GM21381 (cell line): ENCODE measurements around the gene CHRM4.

Experiments
- ATAC-seq: cut with Tn5 transposase; IDR thresholded peaks from one replicate; pipeline ENCODE4 v1.9.1; 2021; ENCODE audit warnings: mild to moderate bottlenecking, moderate library complexity; ENCODE audit not compliant: unreplicated experiment

CHRM4 gene

DNA sequence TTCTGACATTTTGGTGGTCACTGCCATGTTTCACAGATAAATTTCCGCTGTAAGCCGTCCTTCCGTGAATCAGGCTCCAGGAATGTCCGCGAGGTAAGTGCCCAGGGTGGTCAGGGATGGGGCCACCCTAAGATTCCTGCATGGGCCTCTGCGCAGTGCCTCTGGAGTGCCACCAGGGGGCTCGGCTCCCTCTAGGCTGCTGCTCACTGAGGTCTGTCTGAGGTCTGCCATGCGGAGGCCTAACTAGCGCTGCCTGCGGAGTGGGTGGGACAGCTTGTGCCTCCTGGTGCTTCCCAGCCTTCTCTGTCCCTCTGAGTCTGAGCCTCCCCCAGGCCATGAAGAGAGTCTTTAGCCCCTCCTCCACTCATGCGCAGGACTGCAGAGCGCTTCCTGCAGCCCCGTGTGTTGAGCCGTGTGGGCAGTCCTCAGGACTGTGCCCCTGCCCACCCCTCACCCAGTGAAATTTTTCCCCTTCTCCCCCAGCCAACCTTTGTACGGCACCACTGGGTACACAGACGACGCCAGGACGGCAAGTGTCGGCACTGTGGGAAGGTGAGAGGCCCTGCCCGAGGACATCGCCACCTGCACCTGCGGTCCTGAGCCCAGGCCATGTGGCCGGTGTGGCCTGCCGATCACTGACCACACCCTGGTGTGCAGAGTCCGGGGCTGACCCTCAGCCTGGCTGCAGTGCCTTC is 22.0 kb downstream of the CHRM4 start:
- no peak for ATAC-seq

DNA sequence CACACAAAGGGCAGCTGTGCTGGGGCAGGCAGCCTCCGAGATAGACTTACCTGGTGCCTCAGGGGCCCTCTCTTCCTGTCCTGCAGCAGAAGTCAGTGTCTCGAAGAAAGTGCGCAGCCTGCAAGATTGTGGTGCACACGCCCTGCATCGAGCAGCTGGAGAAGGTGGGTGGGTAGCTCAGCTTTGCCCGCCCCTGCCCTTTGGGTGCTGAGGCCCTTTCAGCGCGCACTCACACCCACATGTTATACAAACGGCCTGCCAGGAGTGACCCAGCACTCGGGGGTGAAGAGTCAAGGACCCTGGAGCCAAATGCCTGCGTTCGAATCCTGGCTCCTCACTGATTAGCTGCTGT is 23.7 kb downstream of the CHRM4 start:
- no peak for ATAC-seq

DNA sequence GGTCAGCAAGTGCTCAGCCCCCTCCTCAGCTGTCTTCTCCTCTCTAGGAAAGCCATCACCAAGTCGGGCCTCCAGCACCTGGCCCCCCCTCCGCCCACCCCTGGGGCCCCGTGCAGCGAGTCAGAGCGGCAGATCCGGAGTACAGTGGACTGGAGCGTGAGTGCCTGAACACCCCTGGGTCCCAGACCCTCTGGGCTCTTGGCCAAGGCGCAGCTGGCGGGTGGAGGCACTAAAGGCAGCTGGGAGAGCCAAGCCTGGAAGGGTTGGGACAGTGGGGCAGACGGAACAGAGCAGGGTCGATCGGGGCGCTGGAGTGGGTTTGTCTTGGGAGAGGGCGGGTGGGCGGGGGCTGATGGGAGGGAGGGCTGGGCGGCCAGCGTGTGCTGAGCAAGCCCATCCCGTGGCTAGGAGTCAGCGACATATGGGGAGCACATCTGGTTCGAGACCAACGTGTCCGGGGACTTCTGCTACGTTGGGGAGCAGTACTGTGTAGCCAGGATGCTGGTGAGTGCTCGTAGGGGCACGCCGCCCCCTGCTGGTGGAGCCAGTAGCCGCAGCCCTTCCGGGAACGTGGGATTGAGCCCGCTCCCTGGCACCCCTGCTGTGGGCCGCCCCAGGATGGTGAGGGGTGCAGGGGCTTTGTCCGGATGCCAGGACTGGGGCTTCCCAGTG is 24.2 kb downstream of the CHRM4 start:
- ATAC-seq = peak; percentile 74

DNA sequence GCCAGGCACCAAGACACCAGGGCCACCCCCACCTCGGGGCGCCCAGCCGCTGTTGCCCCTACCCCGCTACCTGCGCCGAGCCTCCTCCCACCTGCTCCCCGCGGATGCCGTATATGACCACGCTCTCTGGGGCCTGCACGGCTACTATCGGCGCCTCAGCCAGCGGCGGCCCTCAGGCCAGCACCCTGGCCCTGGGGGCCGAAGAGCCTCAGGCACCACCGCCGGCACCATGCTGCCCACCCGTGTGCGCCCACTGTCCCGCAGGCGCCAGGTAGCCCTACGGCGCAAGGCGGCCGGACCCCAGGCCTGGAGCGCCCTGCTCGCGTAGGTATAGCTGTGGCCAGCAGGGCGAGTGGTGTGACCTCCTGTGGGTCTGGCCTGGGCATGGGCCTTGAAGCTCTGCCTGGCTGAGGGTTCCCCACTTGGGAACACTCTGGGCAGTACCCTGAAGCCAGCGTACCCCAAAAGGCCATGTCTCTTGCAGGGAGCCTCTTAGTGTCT is 24.9 kb downstream of the CHRM4 start:
- no peak for ATAC-seq

DNA sequence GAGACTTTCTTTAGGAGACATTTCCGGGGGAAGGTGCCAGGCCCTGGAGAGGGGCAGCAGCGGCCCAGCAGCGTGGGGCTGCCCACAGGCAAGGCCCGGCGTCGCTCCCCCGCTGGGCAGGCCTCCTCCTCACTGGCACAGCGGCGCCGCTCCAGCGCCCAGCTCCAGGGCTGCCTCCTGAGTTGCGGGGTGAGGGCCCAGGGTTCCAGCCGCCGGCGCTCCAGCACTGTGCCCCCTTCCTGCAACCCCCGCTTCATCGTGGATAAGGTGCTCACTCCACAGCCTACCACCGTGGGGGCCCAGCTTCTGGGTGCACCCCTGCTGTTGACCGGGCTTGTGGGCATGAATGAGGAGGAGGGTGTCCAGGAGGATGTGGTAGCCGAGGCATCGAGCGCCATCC is 25.3 kb downstream of the CHRM4 start:
- no peak for ATAC-seq

DNA sequence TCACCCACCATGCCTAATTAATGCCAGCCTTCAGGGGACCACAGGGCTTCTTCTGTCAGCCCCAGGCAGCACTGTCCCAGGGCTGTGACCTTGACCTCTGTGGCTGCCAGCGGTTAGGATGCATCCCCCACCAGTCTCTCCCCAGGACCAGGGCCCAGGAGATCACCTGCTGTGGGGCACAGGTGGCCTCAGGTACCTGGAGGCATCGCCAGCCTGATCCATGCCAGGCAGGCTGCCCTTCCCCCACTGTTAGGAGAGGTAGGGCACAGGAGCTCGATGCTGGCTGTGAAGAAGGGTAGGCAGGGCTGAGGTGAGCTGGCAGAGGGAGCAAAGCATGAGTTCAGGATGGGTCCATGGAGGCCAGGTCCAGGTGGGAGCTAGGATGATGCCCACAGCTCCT is 26.8 kb downstream of the CHRM4 start:
- ATAC-seq = no peak

DNA sequence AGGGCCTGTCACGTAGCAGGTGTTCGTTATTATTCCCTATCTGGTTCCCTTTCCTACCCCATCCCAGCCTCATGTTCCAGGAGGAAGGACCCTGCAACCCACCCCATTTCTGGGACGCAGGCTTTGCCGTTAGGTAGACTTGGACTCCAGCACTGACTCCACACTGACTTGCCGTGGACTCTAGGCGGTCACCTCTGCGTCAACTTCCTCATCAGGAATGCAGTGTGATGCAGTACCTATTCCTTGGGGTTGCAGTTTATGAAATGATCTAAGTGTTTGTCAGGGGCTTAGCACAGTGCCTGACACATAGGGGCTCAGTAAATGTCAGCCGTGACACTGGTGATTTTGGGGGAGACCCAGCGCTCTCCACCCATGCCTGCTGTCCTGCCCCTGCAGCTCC is 27.5 kb downstream of the CHRM4 start:
- ATAC-seq = no peak

DNA sequence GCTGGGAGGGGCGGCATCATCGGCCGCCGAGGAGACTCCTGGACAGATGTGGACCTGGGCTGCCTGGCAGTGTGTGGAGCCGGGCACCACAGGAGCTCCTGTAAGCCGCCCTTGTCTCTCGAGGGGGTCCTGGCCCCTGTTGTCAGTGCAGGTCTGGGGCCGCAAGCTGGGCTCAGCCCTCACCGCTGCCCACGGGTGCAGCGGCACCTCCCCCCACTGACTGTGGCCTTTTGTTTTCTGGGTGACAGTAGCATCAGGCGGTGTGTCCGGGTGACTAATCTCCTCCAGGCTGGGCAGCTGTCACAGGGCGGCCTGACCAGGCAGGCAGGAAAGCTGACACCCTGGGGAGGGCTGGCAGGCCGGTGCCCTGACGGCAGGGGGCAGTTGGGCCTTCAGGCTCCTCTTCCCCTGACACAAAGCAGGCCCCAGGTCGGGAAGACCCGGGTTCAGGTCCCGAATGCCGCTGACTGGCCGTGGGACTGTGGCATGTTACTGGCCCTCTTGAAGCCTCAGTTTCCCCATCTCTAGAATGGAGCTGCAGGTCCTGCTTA is 28.0 kb downstream of the CHRM4 start:
- no peak for ATAC-seq

DNA sequence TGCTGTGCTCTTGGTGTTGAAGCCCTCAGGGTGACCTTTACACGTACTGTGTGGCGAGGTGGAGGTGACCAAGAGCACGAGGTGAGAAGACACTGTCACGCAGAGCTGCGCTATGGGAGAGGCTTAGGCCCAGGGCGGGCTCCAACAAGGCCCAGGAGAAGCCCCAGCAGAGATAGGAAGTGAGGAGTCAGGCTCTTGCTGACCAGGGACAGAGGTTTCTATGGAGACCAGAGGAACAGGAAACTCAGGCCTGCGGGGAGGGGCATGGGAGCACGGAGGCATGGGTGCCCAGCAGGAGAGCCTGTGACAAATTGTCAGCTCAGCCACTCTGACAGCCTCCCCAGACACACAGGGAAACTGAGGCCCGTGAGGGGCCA is 28.6 kb downstream of the CHRM4 start:
- ATAC-seq = no peak

DNA sequence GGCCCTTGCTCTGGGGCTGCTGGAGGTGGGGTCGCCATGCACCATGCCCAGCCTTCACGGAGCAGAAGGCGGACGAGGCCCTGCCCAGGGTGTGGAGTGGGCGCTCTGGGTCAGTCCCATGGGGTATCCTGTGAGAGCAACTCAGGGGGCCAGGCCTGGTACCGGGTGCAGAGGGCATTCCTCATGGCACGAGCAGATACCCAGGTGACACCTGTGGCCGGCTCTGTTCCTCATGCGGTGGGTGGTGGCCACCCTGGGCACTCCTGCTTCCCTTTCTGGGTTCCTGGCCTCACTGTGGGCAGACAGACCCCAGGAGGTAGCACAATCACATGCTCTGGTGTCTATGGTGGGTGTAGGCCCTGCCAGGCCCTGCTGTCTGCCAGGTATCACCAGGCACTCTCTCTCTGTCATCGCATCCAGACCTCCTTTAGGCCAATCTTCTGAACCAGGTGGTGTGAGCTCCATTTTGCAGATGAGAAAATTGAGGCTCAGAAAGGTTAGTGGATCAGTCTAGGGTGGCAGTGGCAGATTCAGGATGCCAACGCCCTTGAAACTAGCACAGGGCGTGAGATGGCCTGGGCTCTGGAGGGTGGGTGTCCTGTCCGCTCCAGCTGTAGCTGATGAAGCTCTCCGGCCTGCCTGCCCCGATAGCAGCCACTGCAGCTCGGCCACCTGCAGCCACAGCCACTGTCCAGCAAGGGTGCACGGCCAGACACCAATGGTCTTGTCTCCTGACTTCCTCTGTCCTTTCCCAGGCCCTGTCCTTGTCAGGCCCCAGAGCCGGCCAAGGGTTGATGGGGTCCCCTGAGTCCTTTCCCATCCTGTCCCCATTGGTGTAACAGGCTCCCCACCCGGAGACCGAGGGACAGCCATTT is 29.2 kb downstream of the CHRM4 start:
- ATAC-seq = no peak

DNA sequence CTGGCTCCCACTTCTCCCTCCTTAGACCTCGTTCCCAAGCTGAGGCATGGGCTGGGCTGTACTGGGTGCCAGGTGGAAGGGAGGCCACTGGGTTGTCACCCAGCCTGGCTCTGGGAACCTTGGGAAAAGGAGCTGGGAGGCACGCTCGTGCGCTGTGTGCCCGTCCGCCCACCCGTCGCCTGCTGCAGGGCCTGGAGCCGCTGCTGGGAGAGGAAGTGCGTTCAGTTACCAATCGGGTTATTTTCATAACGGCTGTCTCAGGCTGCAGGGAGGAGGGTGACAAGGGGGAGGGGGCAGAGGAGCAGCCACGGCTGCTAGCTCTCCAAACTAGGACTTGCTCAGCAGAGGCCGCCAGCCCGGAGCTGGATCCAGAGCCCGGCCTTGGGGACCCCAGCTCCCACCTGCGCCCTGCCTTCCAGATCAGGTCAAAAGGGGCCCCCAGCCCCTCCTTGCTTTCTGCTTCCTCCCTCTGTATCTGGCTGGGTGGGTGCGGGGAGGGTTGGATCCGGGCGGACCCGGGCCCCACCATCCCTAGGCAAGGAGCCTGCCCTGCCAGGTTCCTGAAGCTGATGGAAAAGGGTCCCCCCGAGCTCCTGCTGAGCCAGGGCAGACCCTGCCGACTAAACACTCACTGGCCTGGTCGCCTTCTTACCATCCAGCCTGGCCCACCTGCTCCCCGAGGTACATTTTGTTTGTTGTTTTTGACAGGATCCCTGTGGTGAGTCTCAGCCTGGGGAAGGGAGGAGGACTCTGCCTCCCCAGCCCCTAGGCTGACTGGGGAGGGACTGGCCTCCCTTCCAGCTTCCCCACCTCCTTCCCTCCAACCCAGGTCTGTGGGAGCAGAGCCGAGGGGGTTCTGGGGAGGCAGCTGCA is 30.1 kb downstream of the CHRM4 start:
- peak; percentile 91 for ATAC-seq

DNA sequence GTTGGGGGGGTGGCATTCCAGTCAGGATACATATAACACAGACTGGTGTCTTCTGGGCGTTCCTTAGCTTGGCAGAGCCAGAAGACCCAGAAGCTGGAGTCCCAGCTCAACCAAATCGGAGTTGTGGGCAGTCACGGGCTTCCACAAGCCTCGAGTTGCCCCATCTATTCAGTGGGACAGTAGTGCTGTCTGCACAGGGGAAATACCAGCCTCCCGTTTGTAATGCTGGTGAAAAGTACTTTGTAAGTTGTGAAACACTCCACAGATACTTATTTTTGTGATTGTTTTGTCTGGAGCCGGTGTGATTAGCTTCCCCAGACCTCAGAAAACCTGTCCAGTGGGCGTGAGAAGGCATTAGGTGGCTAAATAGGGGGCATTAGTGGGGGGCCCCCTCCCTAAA is 30.7 kb downstream of the CHRM4 start:
- ATAC-seq = no peak

DNA sequence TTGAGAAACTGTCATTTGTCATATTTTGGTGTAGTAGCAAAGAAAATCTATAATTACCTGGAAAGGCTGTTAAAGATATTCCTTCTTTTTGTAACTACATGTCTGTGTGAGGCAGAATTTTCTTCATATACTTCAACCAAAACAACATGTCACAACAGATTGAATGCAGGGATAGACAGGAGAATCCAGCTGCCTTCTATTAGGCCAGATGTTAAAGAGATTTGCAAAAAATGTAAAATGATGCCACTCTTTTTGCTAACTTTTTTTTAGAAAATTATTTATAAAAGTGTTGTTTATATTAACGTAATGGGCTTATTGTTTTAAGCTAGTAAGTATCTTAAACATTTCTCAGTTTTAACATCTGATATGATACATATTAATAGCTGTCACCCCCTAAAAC is 31.6 kb downstream of the CHRM4 start:
- ATAC-seq = no peak

DNA sequence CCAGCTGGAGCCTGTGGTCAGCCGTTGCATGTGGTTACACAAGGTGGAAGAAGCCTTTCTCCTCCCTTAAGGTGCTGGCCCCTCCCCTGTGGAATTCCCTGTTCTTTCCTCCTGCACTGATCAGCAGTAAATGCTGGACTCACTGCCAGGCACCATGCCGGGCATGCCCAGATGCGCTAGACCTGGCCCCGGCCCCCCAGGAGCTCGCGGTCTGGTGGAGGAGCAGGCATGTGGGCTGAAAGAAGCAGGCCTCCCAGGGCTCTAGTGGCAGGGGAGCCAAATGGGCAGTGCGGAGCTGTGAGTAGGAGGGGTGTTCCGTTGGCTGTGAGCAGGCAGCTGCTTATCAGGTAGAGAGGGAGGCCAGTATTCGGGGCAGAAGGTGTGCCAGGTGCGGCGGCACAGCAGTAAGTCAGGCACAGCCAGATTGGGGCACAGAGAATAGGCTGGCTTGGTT is 34.1 kb downstream of the CHRM4 start:
- ATAC-seq = no peak

DNA sequence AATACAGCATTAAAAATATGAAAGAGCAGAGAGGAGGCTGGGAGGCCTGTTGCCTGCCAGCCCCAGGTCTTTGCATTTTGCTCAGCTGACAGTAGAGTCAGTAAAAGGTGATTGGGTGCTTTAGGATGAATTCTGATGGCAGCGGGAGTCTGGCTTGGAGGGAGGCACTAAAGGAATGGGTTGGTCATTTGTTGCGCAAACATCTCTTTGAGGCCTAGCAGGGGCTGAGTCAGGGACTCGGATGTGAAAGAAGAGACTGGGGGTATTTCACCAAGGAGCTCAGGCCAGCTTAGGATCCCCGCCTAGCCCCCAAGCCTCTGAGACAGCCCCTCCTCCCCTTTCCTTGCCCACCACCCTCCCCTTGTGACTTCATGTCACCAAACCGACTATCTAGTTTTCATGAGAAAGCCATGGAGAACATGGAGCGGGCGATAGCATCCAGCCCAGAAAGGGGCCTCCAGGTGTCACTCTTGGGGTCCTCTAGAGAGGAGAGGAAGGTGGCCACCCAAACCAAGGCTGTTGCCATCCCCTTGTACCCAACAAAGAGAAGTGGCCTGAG is 34.6 kb downstream of the CHRM4 start:
- ATAC-seq = no peak

DNA sequence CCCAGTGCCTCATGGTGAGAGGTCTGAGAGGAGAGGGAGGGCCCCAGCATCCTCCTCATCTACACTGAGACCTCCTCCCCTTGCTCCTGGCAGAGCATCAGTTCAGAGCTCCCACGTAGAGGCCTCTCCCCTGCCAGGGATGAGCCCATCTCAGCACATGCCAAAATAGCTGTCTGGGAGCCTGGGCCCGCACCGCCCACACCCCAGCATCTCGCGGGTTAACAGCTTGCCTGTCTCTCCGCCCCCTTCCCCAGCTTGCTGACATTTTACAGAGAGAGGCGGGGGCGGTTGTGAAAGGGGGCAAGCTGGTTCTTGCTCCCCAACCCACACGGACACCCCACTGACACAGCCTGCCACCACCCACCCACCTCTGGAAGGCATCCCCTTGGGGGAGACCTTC is 37.9 kb downstream of the CHRM4 start:
- ATAC-seq = no peak

DNA sequence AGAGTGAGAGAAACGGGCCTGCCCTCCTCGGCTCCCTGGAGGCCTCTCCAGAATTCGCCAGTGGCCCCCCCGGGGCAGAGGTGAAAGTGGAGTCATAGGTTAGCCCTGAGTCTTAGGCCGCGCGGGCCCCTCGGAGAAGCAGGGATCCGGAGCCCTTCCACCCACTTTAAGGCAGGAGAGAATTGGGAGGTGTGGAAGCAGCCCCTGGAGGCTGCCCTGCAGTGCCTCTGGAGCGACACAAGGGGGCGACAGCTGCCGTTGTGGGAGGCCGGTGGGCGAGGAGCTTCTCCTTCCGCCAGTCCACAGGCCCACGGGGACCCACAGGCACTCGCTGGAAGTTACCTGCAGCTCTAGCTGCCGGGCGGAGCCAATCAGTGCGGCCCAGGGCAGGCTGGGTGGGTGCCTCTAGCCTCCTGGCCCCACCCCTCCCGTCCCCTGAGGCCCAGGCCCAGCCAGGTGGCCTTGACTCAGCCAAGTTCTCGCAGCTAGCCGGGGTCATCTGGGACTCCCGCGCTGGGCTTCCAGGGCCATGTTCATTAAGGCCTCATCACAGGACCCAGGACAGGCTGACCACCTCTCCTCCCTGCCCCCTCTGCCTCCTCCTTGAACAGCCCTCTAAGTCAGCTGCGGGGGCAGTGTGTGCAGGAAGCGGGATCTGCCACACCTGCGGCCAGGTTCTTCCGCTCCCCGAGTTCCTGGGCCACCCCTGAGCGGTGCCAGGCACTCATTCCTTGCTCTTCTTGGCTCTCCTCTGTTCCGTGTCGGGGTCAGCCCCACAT is 39.3 kb downstream of the CHRM4 start:
- no peak for ATAC-seq

DNA sequence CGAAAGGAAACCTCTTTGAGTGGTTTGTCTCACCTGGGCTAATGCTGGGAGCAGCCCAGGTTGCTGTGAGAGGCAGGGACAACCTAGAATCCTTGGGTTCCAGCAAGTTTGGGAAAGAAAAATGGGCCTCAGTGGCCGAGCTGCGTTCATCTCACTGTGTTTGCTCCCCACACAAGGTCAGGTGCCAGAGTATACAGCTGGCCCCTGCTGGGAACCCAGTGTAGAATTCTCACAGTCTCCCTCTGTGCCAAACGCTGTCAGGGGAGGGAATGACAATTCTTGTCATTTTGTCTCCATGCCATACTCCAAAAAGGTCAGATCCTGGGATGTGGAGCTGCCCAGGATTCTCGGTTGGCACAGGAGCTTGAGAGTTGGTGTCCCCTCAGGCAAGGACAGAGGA is 40.0 kb downstream of the CHRM4 start:
- no peak for ATAC-seq

DNA sequence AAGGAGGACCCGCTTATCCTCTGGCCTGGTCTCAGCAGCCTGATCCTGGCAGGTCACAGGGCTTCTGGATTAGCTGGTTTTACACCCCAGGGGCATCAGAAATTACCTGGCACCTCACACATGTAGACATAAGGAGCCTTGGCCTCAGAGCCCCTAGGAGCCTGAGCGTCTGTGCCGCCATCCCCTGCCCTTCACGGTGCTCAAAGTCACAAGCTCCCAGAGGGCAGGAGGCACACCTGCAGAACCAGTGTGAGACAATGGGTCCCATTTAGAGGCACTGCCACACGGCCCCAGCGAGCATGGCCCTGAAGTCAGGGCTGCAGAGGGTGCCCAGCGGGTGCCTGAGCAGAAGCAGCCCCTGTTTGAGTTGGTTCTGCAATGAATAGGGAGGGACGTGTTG is 40.4 kb downstream of the CHRM4 start:
- ATAC-seq = no peak
